ENCODE data around the gene SH3PXD2B. TPM values are rescaled to one million over a fixed set of nuclear protein-coding genes. Genes with fewer than 3 reads are reported as not detected.

SH3PXD2B gene
- total and polyA plus RNA-seq, 10 of the 15 experiments (the other 5 are each of a cell fraction or from before 2014, with no cell fraction given), result 0.05 to 1.6 (median 0.57) TPM

DNA sequence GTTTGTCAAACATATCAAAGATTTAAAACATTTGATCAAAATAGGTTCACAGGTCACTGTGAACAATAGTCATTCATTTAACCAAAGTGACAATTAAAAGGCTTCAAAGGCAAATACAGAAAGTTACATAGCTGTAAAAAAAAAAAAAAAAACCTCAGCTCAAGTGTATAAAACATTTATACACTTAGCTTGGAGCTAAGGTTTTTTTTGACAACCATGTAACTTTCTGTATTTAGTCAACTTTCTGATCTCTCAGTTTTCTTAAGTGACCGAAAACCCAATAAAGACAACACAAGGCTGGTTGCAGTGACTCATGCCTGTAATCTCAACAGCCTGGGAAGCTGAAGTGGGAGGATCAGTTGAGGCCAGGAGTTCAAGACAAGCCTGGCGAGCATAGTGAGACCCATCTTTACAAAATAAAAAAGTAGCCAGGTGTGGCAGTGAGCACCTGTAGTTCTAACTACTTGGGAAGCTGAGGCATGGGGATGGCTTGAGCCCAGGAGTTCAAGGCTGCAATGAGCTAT is 154.3 kb downstream of the SH3PXD2B start:
- TF ChIP-seq NFXL1 (IDR thresholded peaks at IDR 0.05; ENCODE audit: borderline replicate concordance) (no peak), HCFC1 (IDR thresholded peaks at IDR 0.05; ENCODE audit: low read length) (no peak), RAD51 (IDR thresholded peaks at IDR 0.05) (no peak), LARP7 (IDR thresholded peaks at IDR 0.05) (no peak), ZNF207 (IDR thresholded peaks at IDR 0.05; ENCODE audit: borderline replicate concordance) (no peak), PAX5 (IDR thresholded peaks at IDR 0.05; ENCODE audit: borderline replicate concordance, low read depth, low read length) (no peak), SIX5 (IDR thresholded peaks at IDR 0.05; ENCODE audit: low read depth, low read length, severe bottlenecking) (no peak), MEF2A (IDR thresholded peaks at IDR 0.05; ENCODE audit: insufficient read depth, low read depth, low read length) (no peak), NFYB (IDR thresholded peaks at IDR 0.05; ENCODE audit: insufficient read depth, low read depth, low read length) (no peak), POLR2A (IDR thresholded peaks at IDR 0.05; ENCODE audit: low read depth, low read length) (no peak), CEBPB (IDR thresholded peaks at IDR 0.05; ENCODE audit: borderline replicate concordance in 1 of 2, low read depth in 2 of 2, low read length in 2 of 2) (no peak), NBN (IDR thresholded peaks at IDR 0.05) (no peak), SIN3A (IDR thresholded peaks at IDR 0.05; ENCODE audit: low read depth, low read length) (no peak), NRF1 (conservative IDR thresholded peaks at IDR 0.05; ENCODE audit: low read depth, low read length) (no peak), IRF4 (IDR thresholded peaks at IDR 0.05; ENCODE audit: low read depth, low read length) (no peak), MEF2B (IDR thresholded peaks at IDR 0.05; ENCODE audit: partially characterized antibody, poor library complexity, severe bottlenecking) (no peak), YBX1 (IDR thresholded peaks at IDR 0.05) (no peak)
- TF ChIP-seq, protein P1, sequence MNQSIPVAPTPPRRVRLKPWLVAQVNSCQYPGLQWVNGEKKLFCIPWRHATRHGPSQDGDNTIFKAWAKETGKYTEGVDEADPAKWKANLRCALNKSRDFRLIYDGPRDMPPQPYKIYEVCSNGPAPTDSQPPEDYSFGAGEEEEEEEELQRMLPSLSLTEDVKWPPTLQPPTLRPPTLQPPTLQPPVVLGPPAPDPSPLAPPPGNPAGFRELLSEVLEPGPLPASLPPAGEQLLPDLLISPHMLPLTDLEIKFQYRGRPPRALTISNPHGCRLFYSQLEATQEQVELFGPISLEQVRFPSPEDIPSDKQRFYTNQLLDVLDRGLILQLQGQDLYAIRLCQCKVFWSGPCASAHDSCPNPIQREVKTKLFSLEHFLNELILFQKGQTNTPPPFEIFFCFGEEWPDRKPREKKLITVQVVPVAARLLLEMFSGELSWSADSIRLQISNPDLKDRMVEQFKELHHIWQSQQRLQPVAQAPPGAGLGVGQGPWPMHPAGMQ (IDR thresholded peaks at IDR 0.05; ENCODE audit: borderline replicate concordance), result no peak
- Histone ChIP-seq H3K27me3 (replicated peaks in 1 of 2; ENCODE audit: control insufficient read depth in 2 of 2, insufficient read depth in 2 of 2, low read length in 1 of 2) (no peaks in the 10 kb centered on the region), H3K36me3 (ENCODE audit: control insufficient read depth in 2 of 2, insufficient read depth in 2 of 2, low read length in 1 of 2) (no peaks in the 10 kb centered on the region), H3K4me3 (no peak overlapping the region), H4K20me1 (ENCODE audit: control insufficient read depth, insufficient read depth) (no peaks in the 10 kb centered on the region), H3K9ac (ENCODE audit: control insufficient read depth, insufficient read depth, low read length) (no peak overlapping the region), H3K27ac (ENCODE audit: control insufficient read depth, insufficient read depth) (no peak overlapping the region), H3K9me3 (replicated peaks; ENCODE audit: control insufficient read depth, insufficient read depth, low read length) (no peaks in the 10 kb centered on the region), H3K79me2 (ENCODE audit: control insufficient read depth, insufficient read depth, low read length) (no peaks in the 10 kb centered on the region), H3K4me1 (ENCODE audit: control insufficient read depth, insufficient read depth, low read length) (no peaks in the 10 kb centered on the region; the same call in 1 of the 2 replicates), H2AFZ (ENCODE audit: control insufficient read depth, low read depth, low read length) (0 out of 2 replicates have a peak overlapping the region, but pooled peaks have one; percentile 16), H3K4me2 (ENCODE audit: control insufficient read depth, insufficient read depth) (peak overlapping the region; percentile 48; the same call in 1 of the 2 replicates)
- in situ Hi-C loops (cut with MboI) (loop anchor here (25.0 kb wide), 1 partner anchor 888 kb away; the partner anchor contains the start of gene FGF18), intact Hi-C loops (cut with micrococcal nuclease; ENCODE audit: unreplicated experiment) (no loop called here)
- ChIA-PET RAD21 (ENCODE audit: unreplicated experiment) (interaction anchor here (0.9 to 1.0 kb wide), 2 partner anchors 19 to 22 kb away, joined by 3 read pairs; no protein-coding TSS in a partner anchor), SMC1A (ENCODE audit: uncharacterized antibody, unreplicated experiment) (interaction anchor here (0.8 kb wide), 1 partner anchor 22 kb away, joined by 3 read pairs; no protein-coding TSS in a partner anchor), CTCF (interaction anchor here (0.6 to 1.3 kb wide), 2 partner anchors 19 kb away, joined by 3 to 4 read pairs; no protein-coding TSS in a partner anchor), POLR2A (no interaction called here)
- FAIRE-seq (no peak), DNase-seq (ENCODE audit: low read depth, low spot score) (no peak), ATAC-seq (peak; percentile 70)
- no TSS peak for BruUV-seq (replicated peaks)
- 41% methylated on average over 2 of the region's 2 CpGs for WGBS (ENCODE audit: insufficient coverage, insufficient replicate concordance, low lambda C conversion rate, missing lambda C conversion rate)

Measured in GM12878 (cell line).